Measurements from ENCODE around the gene PITX3. TPM values are rescaled to one million over a fixed set of nuclear protein-coding genes. Genes with fewer than 3 reads are reported as not detected.

PITX3 gene
- total and polyA plus RNA-seq, 11 donors: 0.18 to 9.5 (median 1.3) TPM

GRCh38 chr10:102287538-102287937, 46.2 kb upstream of the PITX3 start:
- ATAC-seq: no peak
- intact Hi-C loops (cut with DNase I): loop anchor here in 3 of 10 donors (10.0 kb wide), 1 partner anchor 47 kb away; no protein-coding TSS in a partner anchor

GRCh38 chr10:102286216-102286615, 44.9 kb upstream of the PITX3 start:
- no peak for ATAC-seq
- Histone ChIP-seq H3K27me3 (no peaks in the 10 kb centered on the region), H3K9me3 (no peaks in the 10 kb centered on the region), H3K4me1 (peaks cover 0 to 73% (median 47%) of the 10 kb centered on the region in 12 donors), H3K27ac (peak overlapping the region in 2 of 12 donors; percentile 10 to 33), H3K4me3 (no peak overlapping the region), H3K36me3 (peaks cover 0 to 27% (median 0%) of the 10 kb centered on the region in 9 donors)
- no peak for DNase-seq
- no peak for TF ChIP-seq CTCF (IDR thresholded peaks at IDR 0.05)
- TF ChIP-seq POLR2A (IDR thresholded peaks at IDR 0.05): no peak
- 33 to 49% (median 41%) methylated on average over 2 of the region's 2 CpGs for WGBS, 4 donors
- intact Hi-C loops (cut with DNase I): loop anchor here in 3 of 10 donors (10.0 kb wide), 1 partner anchor 49 kb away; no protein-coding TSS in a partner anchor

More at GRCh38 chr10:102287538-102287937, 46.2 kb upstream of the PITX3 start:
- Histone ChIP-seq H3K4me1 (peaks cover 0 to 74% (median 52%) of the 10 kb centered on the region in 12 donors), H3K27me3 (no peaks in the 10 kb centered on the region), H3K27ac (no peak overlapping the region), H3K4me3 (no peak overlapping the region), H3K9me3 (no peaks in the 10 kb centered on the region), H3K36me3 (peaks cover 0 to 27% (median 0%) of the 10 kb centered on the region in 9 donors)
- no peak for TF ChIP-seq CTCF (IDR thresholded peaks at IDR 0.05)
- no peak for TF ChIP-seq POLR2A (IDR thresholded peaks at IDR 0.05)
- no peak for DNase-seq

GRCh38 chr10:102285133-102285532, 43.8 kb upstream of the PITX3 start:
- no peak for TF ChIP-seq CTCF (IDR thresholded peaks at IDR 0.05)
- no peak for TF ChIP-seq POLR2A (IDR thresholded peaks at IDR 0.05)
- H3K27me3 ChIP-seq: no peaks in the 10 kb centered on the region
- 65 to 96% (median 92%) methylated on average over 2 of the region's 2 CpGs for WGBS, 4 donors
- ATAC-seq: no peak
- peak overlapping the region in 2 of 12 donors; percentile 16 to 17 for H3K27ac ChIP-seq
- H3K4me1 ChIP-seq: peaks cover 0 to 75% (median 51%) of the 10 kb centered on the region in 12 donors
- intact Hi-C loops (cut with DNase I): loop anchor here in 3 of 10 donors (10.0 kb wide), 1 partner anchor 50 kb away; no protein-coding TSS in a partner anchor
- no peaks in the 10 kb centered on the region for H3K9me3 ChIP-seq
- H3K36me3 ChIP-seq: peaks cover 0 to 27% (median 0%) of the 10 kb centered on the region in 9 donors
- DNase-seq: no peak
- no peak overlapping the region for H3K4me3 ChIP-seq

GRCh38 chr10:102284531-102284930, 43.2 kb upstream of the PITX3 start:
- ATAC-seq (no peak), DNase-seq (no peak)
- Histone ChIP-seq H3K36me3 (peaks cover 0 to 27% (median 0%) of the 10 kb centered on the region in 9 donors), H3K4me1 (peaks cover 0 to 77% (median 54%) of the 10 kb centered on the region in 12 donors), H3K27me3 (no peaks in the 10 kb centered on the region), H3K27ac (peak overlapping the region in 3 of 12 donors; percentile 10 to 44 (median 18)), H3K9me3 (no peaks in the 10 kb centered on the region), H3K4me3 (no peak overlapping the region)
- TF ChIP-seq CTCF (IDR thresholded peaks at IDR 0.05) (no peak), POLR2A (IDR thresholded peaks at IDR 0.05) (no peak)
- intact Hi-C loops (cut with DNase I): loop anchor here in 7 of 10 donors (5.0 to 10.0 kb wide), 4 partner anchors 37 to 50 kb away; partner anchors contain the start of genes GBF1 (in 4 of the 7) and PITX3 (in 1 of the 7)
- 87 to 95% (median 95%) methylated on average over 2 of the region's 2 CpGs for WGBS, 4 donors
